GM12864 (cell line): ENCODE data around the gene BMF.

Experiments
- DNase-seq: peaks from one replicate; pipeline ENCODE4 v3.0.0-alpha.2; 2011; ENCODE audit warnings: low read depth
- H3K4me3 ChIP-seq: 2 replicates; pipeline ENCODE4 v1.5.1; 2011; ENCODE audit warnings: mild to moderate bottlenecking, low read depth, low read length, control low read depth
- CTCF ChIP-seq: IDR thresholded peaks from 2 replicates; pipeline ENCODE4 v1.5.1; 2011; ENCODE audit warnings: low read depth, mild to moderate bottlenecking, moderate library complexity, low read length, control low read depth, inconsistent platforms; ENCODE audit errors: missing control alignments

BMF gene

GRCh38 chr15:40070166-40070557 lies 38.5 kb downstream of the BMF start:
- no peak for DNase-seq
- TF ChIP-seq CTCF, result no peak
- H3K4me3 ChIP-seq, result no peak overlapping the region

GRCh38 chr15:40069178-40070165 lies 39.2 kb downstream of the BMF start:
- no peak for TF ChIP-seq CTCF
- H3K4me3 ChIP-seq, result no peak overlapping the region
- DNase-seq, result no peak

- DNase-seq, result no peak
- TF ChIP-seq CTCF, result no peak
- H3K4me3 ChIP-seq, result no peak overlapping the region
Observed at GRCh38 chr15:40067921-40068624, 40.6 kb downstream of the BMF start.

- DNase-seq, result no peak
- H3K4me3 ChIP-seq, result no peak overlapping the region
- TF ChIP-seq CTCF, result no peak
Observed at GRCh38 chr15:40066589-40066988, 42.1 kb downstream of the BMF start.

- no peak for DNase-seq
- TF ChIP-seq CTCF, result no peak
- no peak overlapping the region for H3K4me3 ChIP-seq
Observed at GRCh38 chr15:40065166-40065565, 43.5 kb downstream of the BMF start.

- peak; percentile 88 for DNase-seq
- H3K4me3 ChIP-seq, result no peak overlapping the region; the same call in 1 of the 2 replicates
- no peak for TF ChIP-seq CTCF
Observed at GRCh38 chr15:40064231-40064894, 44.3 kb downstream of the BMF start.
